HG03103 (cell line): Measurements from ENCODE around the gene TRIM56.
"Not testable (repeated sequence)": the region's sequence is repeated elsewhere in the genome, so short reads cannot be mapped to it uniquely, and the experiment has no call there.

ENCODE experiments used
- ATAC-seq: cut with Tn5 transposase; IDR thresholded peaks from one replicate; pipeline ENCODE4 v1.9.1; 2021; ENCODE audit warnings: low read depth; ENCODE audit not compliant: unreplicated experiment

Gene TRIM56

GRCh38 chr7:101112233-101112632, 27.0 kb downstream of the TRIM56 start:
- no peak for ATAC-seq

GRCh38 chr7:101113140-101113539, 27.9 kb downstream of the TRIM56 start:
- ATAC-seq, result not testable (repeated sequence)

- no peak for ATAC-seq
These were observed 28.6 kb downstream of the TRIM56 start for GRCh38 chr7:101113836-101114235.

GRCh38 chr7:101114492-101114891, 29.2 kb downstream of the TRIM56 start:
- no peak for ATAC-seq

GRCh38 chr7:101115215-101115614, 29.9 kb downstream of the TRIM56 start:
- ATAC-seq, result no peak

- no peak for ATAC-seq
These were observed 31.6 kb downstream of the TRIM56 start for GRCh38 chr7:101116898-101117297.

- no peak for ATAC-seq
These were observed 33.6 kb downstream of the TRIM56 start for GRCh38 chr7:101118856-101119255.

GRCh38 chr7:101119876-101120275, 34.6 kb downstream of the TRIM56 start:
- no peak for ATAC-seq

- no peak for ATAC-seq
These were observed 35.0 kb downstream of the TRIM56 start for GRCh38 chr7:101120315-101120714.

GRCh38 chr7:101121631-101121990, 36.3 kb downstream of the TRIM56 start:
- ATAC-seq, result not testable (repeated sequence)

GRCh38 chr7:101121991-101122932, 37.0 kb downstream of the TRIM56 start:
- no peak for ATAC-seq

GRCh38 chr7:101122933-101123702, 37.8 kb downstream of the TRIM56 start:
- no peak for ATAC-seq

GRCh38 chr7:101123703-101124068, 38.4 kb downstream of the TRIM56 start:
- ATAC-seq, result no peak

GRCh38 chr7:101124376-101125056, 39.2 kb downstream of the TRIM56 start:
- ATAC-seq, result no peak

- ATAC-seq, result no peak
These were observed 40.8 kb downstream of the TRIM56 start for GRCh38 chr7:101125989-101126650.

- no peak for ATAC-seq
These were observed 41.6 kb downstream of the TRIM56 start, which contains the start of gene SERPINE1 for GRCh38 chr7:101126651-101127459. SERPINE1 (plus strand) TSS chr7:101127104; CDS start chr7:101128394, 1,290 bp downstream.

GRCh38 chr7:101127460-101128039, 42.3 kb downstream of the TRIM56 start:
- ATAC-seq, result no peak

- no peak for ATAC-seq
These were observed 43.0 kb downstream of the TRIM56 start for GRCh38 chr7:101128040-101128834.
